Motor neuron (in vitro differentiated cells): ENCODE data around the gene C4A. TPM values are rescaled to one million over a fixed set of nuclear protein-coding genes. Genes with fewer than 3 reads are reported as not detected.
A peak's percentile ranks its signal among the peaks of the same experiment; 100 is the strongest.
"Not testable (repeated sequence)": the region's sequence is repeated elsewhere in the genome, so short reads cannot be mapped to it uniquely, and the experiment has no call there.

Experiments used
- ATAC-seq, 8 experiments: fragments of 200-7000 bp; cut with Tn5 transposase; replicated peaks in 6 of 8; 2 replicates each; pipeline ENCODE4 v1.8.0; 2021; ENCODE audit warnings: mild to moderate bottlenecking in 8 of 8, moderate library complexity in 8 of 8
- H3K27ac ChIP-seq, 2 donors: fragments of 250-450 bp; sonication (Bioruptor Pico); 2 replicates each; pipeline ENCODE4 v1.9.0; 2021; ENCODE audit warnings: antibody characterized with exemption in 2 of 2, mild to moderate bottlenecking in 2 of 2, moderate library complexity in 1 of 2
- H3K4me1 ChIP-seq, 2 donors: fragments of 250-450 bp; sonication (Bioruptor Pico); replicated peaks in 1 of 2; 2 replicates each; pipeline ENCODE4 v1.6.1; 2021; ENCODE audit warnings: antibody characterized with exemption in 2 of 2, mild to moderate bottlenecking in 2 of 2, moderate library complexity in 1 of 2
- H3K4me3 ChIP-seq, 5 donors: fragments of 250-450 bp; sonication (Bioruptor Pico); 2 replicates each; pipeline ENCODE4 v1.9.0; 2021; ENCODE audit warnings: antibody characterized with exemption in 5 of 5, mild to moderate bottlenecking in 5 of 5, moderate library complexity in 4 of 5
- WGBS, 10 experiments: fragments of 450-650 bp; shearing (Covaris generic); methylation state at CpG; one replicate each; pipeline ENCODE4 v1.0.0; 2022; 5-methylcytosine and 5-hydroxymethylcytosine counted together
- in situ Hi-C, 9 experiments: fragments of 400-800 bp; cut with MboI; loops; one replicate each; pipeline ENCODE4 v1.15.0; 2021; ENCODE audit warnings: low sequenced_read_pairs in 9 of 9, low pct_unique_long_range_greater_than_20kb in 2 of 9; ENCODE audit not compliant: unreplicated experiment in 9 of 9
- total RNA-seq, 8 experiments: library from RNA; unstranded; fragments of 300-600 nt; gene quantifications; 2 replicates each; pipeline versions ENCODE4 v1.2.3 to v1.2.4, GENCODE V29; 2022

C4A gene
- total RNA-seq, 8 experiments from 2014 or later = 3.1 to 631 (median 17.1) TPM

DNA sequence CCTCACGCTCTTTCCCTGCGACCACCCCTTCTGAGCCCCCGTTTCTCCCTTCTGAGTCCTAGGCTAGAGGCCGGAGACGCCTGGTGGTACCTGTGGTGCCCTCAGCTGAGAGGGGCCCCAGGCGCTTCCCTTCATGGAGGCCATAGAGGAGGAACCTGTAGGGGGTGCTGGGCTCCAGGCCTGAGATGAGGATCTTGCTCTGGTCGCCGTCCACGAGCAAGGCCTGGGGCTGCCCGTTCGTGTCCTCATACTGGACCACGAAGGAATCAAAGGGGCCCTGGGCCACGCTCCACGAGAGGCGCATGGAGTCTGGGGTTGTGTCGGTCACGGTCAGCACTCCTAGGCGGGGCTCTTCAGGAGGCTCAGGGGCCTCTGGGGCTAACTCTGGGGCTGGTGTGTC is 63.1 kb downstream of the C4A start:
- peaks cover 11 to 27% of the 10 kb centered on the region in 2 donors for H3K4me1 ChIP-seq
- H3K4me3 ChIP-seq, ATAC-seq, in situ Hi-C loops, H3K27ac ChIP-seq: not testable (repeated sequence)
- WGBS, 10 experiments = no CpG with 5 or more reads among the region's 18 CpGs

DNA sequence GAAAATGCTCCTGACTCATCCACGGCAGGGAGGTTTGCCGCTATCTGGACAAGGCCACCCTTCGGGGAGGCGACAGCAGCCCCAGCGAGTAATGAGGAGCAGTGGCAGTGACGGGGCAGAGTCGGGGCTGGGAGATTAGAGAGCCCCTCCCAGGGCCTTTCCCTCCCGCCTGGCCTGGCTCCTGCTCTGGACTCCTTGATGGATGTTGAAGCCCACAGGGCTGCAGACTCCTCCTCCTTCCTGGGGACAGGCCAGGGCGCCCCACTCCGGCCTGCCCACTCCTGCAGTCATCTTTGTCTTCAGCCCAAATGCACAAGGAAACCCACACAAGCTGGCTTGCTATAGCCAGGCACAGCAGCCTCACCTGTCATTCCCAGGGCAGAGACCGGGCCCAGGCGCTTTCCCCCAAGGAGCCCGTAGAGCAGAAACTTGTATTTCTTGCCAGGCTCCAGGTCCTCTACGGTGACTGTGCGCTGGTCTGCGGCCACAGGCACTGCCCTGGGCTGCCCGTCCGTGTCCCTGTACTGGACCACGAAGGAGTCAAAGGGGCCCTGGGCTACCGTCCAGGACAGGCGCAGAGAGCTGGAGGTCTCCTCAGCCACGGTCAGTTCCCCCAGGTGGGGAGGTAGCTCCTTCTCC is 64.1 kb downstream of the C4A start:
- peak in 7 of 8 experiments; percentile 6 to 85 (median 68) for ATAC-seq
- Histone ChIP-seq H3K4me1 (peaks cover 11 to 27% of the 10 kb centered on the region in 2 donors), H3K27ac (peak overlapping the region in 1 of 2 donors; percentile 70), H3K4me3 (no peak overlapping the region)
- in situ Hi-C loops = no loop called here
- WGBS, 10 experiments = 60 to 89% (median 88%) methylated on average over 4 to 10 of the region's 22 CpGs; no CpG with 5 or more reads in 7 of the 10 experiments

DNA sequence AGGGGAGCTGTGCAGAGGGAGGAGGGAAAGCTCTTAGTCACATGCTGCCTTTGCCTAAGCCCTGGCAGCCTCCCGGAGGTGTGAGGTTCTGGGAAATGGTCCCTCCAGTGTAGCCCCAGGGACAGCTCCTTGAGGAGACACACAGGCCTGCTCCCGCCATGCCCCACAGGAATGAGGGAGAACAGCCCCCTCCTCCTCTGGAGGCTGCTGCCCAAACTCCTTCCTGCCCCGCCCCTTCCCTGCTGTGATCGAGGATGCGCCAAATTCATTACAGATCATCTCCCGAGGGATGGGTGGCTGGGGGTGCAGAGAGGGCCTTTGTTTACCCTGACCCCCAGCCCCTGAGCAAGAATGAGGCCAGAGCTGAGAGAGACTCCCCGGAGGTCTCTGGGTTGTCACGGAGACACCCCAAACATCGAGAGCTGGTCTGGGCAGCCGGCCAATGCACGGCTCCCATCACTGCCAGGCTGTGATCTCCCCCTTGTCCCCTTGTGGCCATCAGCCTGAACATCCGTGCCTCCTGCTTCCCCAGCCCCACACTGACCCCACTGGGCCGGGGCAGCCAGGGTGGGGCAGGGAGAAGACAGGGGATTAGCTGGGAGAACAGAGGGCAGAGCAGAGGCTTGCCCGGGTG is 64.7 kb downstream of the C4A start:
- Histone ChIP-seq H3K4me1 (peaks cover 11 to 27% of the 10 kb centered on the region in 2 donors), H3K27ac (peak overlapping the region in 1 of 2 donors; percentile 70), H3K4me3 (no peak overlapping the region)
- in situ Hi-C loops = no loop called here
- 0 to 50% (median 33%) methylated on average over 1 to 2 of the region's 14 CpGs; no CpG with 5 or more reads in 7 of the 10 experiments for WGBS, 10 experiments
- peak; percentile 34 to 68 (median 52) for ATAC-seq

DNA sequence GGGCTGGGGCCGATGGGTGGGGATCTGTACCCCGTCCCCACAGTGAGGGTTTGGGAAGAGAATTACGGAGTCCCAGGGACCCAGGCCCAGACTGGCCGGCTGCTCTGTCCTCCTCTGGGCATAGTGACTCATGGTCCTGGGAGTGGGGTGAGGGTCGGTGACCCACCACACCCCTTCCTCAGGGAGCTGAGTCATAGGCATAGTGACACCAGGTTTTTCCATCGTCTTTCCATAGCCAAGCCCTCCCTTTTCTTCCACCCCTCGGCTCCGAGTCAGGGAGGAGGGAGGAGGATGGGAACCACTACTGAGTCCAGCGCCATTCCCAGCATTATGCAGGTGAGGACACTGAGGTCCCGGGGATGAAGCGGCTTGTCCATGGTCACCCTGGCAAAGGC is 65.2 kb downstream of the C4A start:
- H3K4me1 ChIP-seq = peaks cover 11 to 27% of the 10 kb centered on the region in 2 donors
- in situ Hi-C loops = no loop called here
- 0 to 90% (median 80%) methylated on average over 1 to 3 of the region's 11 CpGs; no CpG with 5 or more reads in 7 of the 10 experiments for WGBS, 10 experiments
- H3K4me3 ChIP-seq = no peak overlapping the region
- peak overlapping the region in 1 of 2 donors; percentile 57 for H3K27ac ChIP-seq
- ATAC-seq = peak in 7 of 8 experiments; percentile 25 to 67 (median 48)

DNA sequence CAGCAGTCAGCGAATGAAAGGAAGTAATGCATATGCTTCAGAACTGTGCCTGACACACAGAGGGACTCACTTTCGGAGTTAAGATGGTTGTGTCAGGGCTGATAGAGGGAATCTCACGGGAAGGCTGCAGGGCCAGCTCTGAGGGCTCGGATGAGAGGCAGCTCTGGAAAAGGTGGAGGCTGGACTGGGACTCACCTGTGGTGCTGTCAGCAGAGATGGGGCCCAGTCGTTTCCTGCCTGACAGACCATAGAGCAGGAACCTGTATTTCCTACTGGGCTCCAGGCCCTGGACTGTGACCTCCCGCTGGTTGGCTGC is 65.6 kb downstream of the C4A start:
- H3K4me3 ChIP-seq = no peak overlapping the region
- peak in 1 of 8 experiments; percentile 1 for ATAC-seq
- H3K4me1 ChIP-seq = peaks cover 11 to 27% of the 10 kb centered on the region in 2 donors
- in situ Hi-C loops = no loop called here
- 80 to 100% (median 87%) methylated on average over 1 to 4 of the region's 6 CpGs; no CpG with 5 or more reads in 5 of the 10 experiments for WGBS, 10 experiments
- H3K27ac ChIP-seq = peak overlapping the region in 1 of 2 donors; percentile 57

DNA sequence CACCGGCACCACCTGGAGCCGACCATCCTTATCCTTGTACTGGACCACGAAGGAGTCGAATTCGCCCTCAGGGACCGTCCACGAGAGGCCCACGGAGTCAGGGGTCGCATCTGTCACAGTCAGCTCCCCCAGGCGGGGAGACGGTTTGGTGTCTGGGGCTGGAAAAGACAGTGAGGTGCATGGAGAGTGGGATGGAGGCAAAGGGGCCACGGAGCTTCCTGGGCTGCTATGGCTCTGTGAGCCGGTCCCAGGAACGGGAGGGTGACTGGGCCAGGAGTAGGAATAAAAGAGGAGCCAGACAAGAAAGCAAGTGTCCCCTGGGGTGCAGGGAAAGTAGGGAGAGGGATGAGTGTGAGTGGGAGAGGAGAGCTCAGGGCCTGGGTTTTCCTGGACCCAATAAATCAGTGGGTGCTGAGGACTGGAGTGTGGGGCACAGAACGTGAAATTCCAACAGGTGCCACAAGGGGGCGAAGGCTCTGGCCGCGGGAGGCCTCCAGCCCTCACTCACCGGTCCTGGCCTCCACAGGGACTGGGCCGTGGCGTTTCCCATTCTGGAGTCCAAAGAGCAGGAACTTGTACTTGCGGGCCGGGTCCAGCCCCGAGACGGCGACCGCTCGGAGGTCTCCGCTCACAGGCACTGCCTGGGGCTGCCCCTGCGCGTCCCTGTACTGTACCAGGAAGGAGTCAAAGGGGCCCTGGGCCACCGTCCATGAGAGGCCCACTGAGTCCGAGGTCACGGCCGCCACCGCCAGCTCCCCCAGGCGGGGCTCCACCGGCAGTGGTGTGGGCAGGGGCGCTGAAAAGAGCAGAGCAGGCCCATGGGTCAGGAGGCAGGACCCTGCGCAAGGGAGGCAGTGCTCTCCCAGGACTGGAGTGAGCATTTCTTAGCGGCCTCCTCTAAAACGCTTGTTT is 66.3 kb downstream of the C4A start:
- in situ Hi-C loops = no loop called here
- no peak overlapping the region for H3K4me3 ChIP-seq
- ATAC-seq = peak in 5 of 8 experiments; percentile 7 to 85 (median 14)
- peak overlapping the region in 1 of 2 donors; percentile 57 for H3K27ac ChIP-seq
- peaks cover 11 to 27% of the 10 kb centered on the region in 2 donors for H3K4me1 ChIP-seq
- 67 to 100% (median 75%) methylated on average over 1 to 8 of the region's 42 CpGs; no CpG with 5 or more reads in 4 of the 10 experiments for WGBS, 10 experiments

DNA sequence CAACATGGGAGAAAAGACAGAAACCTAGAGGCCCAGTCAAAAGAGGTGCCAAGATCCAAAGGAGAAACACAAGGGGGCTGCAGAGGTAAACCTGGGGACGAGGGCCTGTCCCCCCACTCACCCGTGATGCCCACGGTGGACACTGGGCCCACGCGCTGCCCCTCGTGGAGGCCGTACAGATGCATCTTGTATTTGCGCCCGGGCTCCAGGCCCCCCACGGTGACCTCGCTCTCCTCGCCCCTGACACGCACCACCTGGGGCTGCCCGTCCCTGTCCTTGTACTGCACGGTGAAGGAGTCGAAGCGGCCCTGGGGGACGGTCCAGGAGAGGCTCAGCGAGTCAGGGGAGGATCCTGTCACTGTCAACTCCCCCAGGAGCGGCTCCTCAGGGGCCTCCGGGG is 67.3 kb downstream of the C4A start:
- ATAC-seq, H3K4me3 ChIP-seq, H3K27ac ChIP-seq, in situ Hi-C loops: not testable (repeated sequence)
- H3K4me1 ChIP-seq = peaks cover 11 to 27% of the 10 kb centered on the region in 2 donors
- WGBS, 10 experiments = 80% methylated on average over 2 of the region's 21 CpGs; no CpG with 5 or more reads in 9 of the 10 experiments

DNA sequence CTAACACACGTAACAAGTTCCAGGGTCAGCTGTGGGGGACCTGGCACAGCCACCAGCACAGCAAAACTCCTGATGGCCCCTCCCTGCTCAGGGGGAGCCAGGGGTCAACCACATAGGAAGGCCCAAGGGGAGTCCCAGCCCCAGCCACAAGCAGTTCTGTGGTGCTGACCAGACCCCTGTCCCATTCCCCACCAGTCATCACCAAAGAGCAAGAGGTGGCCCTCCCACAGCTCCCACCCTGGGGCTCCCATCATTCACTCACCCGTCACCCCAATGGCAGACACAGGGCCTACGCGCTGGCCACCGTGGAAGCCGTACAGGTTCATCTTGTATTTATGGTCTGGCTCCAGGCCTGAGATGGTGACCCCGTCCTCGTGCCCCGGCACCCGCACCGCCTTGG is 67.9 kb downstream of the C4A start:
- 100% methylated on average over 2 of the region's 11 CpGs; no CpG with 5 or more reads in 9 of the 10 experiments for WGBS, 10 experiments
- H3K27ac ChIP-seq, ATAC-seq, in situ Hi-C loops, H3K4me3 ChIP-seq: not testable (repeated sequence)
- peaks cover 11 to 27% of the 10 kb centered on the region in 2 donors for H3K4me1 ChIP-seq

DNA sequence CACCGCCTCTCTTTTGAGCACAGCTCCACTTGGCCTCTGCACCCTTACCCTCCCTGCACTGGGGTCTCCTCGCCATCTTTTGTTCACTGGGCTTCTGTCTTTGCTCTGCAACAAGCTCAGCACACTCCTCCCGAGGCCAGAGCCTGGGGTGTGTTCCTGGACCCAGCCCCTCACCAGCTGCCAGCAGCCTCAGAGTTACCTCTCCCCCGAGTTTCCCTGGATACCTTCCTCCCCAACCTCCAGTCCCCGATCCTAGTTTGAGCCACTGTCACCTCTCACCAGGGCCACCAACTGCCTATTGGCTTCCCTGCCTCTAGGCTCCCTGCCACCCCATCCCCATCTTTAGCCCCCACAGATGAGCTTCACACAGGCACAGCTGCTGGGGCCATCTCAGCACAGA is 68.7 kb downstream of the C4A start:
- 0 to 67% (median 0%) methylated on average over 1 of the region's 5 CpGs; no CpG with 5 or more reads in 7 of the 10 experiments for WGBS, 10 experiments
- in situ Hi-C loops = no loop called here
- ATAC-seq = no peak
- H3K4me1 ChIP-seq = peaks cover 11 to 27% of the 10 kb centered on the region in 2 donors
- H3K27ac ChIP-seq = no peak overlapping the region
- no peak overlapping the region for H3K4me3 ChIP-seq

Other genes with a start within 250 kb of the C4A start
- gene CLIC1, start 245.5 kb upstream of the C4A start, total RNA-seq = 100 to 1,000 TPM in 5 of 8 experiments, 10 to 100 TPM in 3; 73.5 to 627 (median 176) TPM
- 10 to 100 TPM in 5 of 8 experiments, 1 to 10 TPM in 3; 3.8 to 65.3 (median 11.3) TPM for gene MSH5, start 242.1 kb upstream of the C4A start, total RNA-seq
- 1 to 10 TPM in 7 of 8 experiments, under 1 TPM in 1; 0.87 to 8.0 (median 2.7) TPM for gene SAPCD1, start 219.4 kb upstream of the C4A start, total RNA-seq
- 1 to 10 TPM in 6 of 8 experiments, under 1 TPM in 2; 0.63 to 2.9 (median 1.4) TPM for gene VWA7, start 204.7 kb upstream of the C4A start, total RNA-seq
- gene VARS1, start 186.3 kb upstream of the C4A start, total RNA-seq = 100 to 1,000 TPM in 2 of 8 experiments, 10 to 100 TPM in 6; 26.4 to 135 (median 52.7) TPM
- gene LSM2, start 175.1 kb upstream of the C4A start, total RNA-seq = 10 to 100 TPM; 34.8 to 79.8 (median 47.1) TPM
- 1 to 10 TPM; 1.0 to 4.3 (median 3.1) TPM for gene HSPA1L, start 166.8 kb upstream of the C4A start, total RNA-seq
- gene HSPA1A, start 166.5 kb upstream of the C4A start, total RNA-seq = 100 to 1,000 TPM in 2 of 8 experiments, 10 to 100 TPM in 6; 29.3 to 514 (median 92.4) TPM
- 100 to 1,000 TPM in 6 of 8 experiments, 10 to 100 TPM in 2; 68.6 to 489 (median 130) TPM for gene HSPA1B, start 154.3 kb upstream of the C4A start, total RNA-seq
- 100 to 1,000 TPM in 1 of 8 experiments, 10 to 100 TPM in 7; 22.8 to 106 (median 36.2) TPM for gene NEU1, start 119.2 kb upstream of the C4A start, total RNA-seq
- gene SLC44A4, start 103.1 kb upstream of the C4A start, total RNA-seq = 1 to 10 TPM in 2 of 8 experiments, under 1 TPM in 5, not detected in 1; 0.07 to 1.0 (median 0.41) TPM
- gene EHMT2, start 84.4 kb upstream of the C4A start, total RNA-seq = 100 to 1,000 TPM in 1 of 8 experiments, 10 to 100 TPM in 7; 19.9 to 112 (median 60.3) TPM
- 10 to 100 TPM in 6 of 8 experiments, 1 to 10 TPM in 2; 1.9 to 34.9 (median 15.9) TPM for gene ZBTB12, start 80.0 kb upstream of the C4A start, total RNA-seq
- gene C2, start 54.3 kb upstream of the C4A start, total RNA-seq = 10 to 100 TPM in 1 of 8 experiments, 1 to 10 TPM in 6, under 1 TPM in 1; 0.67 to 55.1 (median 1.8) TPM
- 100 to 1,000 TPM in 1 of 8 experiments, 10 to 100 TPM in 3, 1 to 10 TPM in 4; 2.3 to 300 (median 12.7) TPM for gene CFB, start 36.0 kb upstream of the C4A start, total RNA-seq
- gene NELFE, start 23.1 kb upstream of the C4A start, total RNA-seq = 10 to 100 TPM; 50.3 to 91.1 (median 72.3) TPM
- 10 to 100 TPM; 30.6 to 68.4 (median 52.9) TPM for gene SKIC2, start 22.9 kb upstream of the C4A start, total RNA-seq
- 10 to 100 TPM; 15.3 to 26.9 (median 22.9) TPM for gene DXO, start 9.9 kb upstream of the C4A start, total RNA-seq
- gene C4B, start 32.7 kb downstream of the C4A start, total RNA-seq = 100 to 1,000 TPM in 1 of 8 experiments, 10 to 100 TPM in 4, 1 to 10 TPM in 3; 2.5 to 575 (median 14.2) TPM
- gene CYP21A2, start 56.4 kb downstream of the C4A start, total RNA-seq = 1 to 10 TPM in 2 of 8 experiments, under 1 TPM in 6; 0.16 to 8.7 (median 0.77) TPM
- gene TNXB, start 127.3 kb downstream of the C4A start, total RNA-seq = 10 to 100 TPM in 2 of 8 experiments, 1 to 10 TPM in 5, under 1 TPM in 1; 0.81 to 84.8 (median 3.1) TPM
- gene ATF6B, start 146.2 kb downstream of the C4A start, total RNA-seq = 10 to 100 TPM; 25.6 to 59.0 (median 45.1) TPM
- 10 to 100 TPM in 1 of 8 experiments, 1 to 10 TPM in 7; 4.4 to 11.9 (median 6.4) TPM for gene FKBPL, start 148.2 kb downstream of the C4A start, total RNA-seq
- gene PRRT1, start 169.9 kb downstream of the C4A start, total RNA-seq = 1 to 10 TPM in 4 of 8 experiments, under 1 TPM in 4; 0.50 to 2.9 (median 1.1) TPM
- gene PPT2, start 172.1 kb downstream of the C4A start, total RNA-seq = 10 to 100 TPM; 18.9 to 41.5 (median 30.9) TPM
- gene EGFL8, start 182.5 kb downstream of the C4A start, total RNA-seq = 10 to 100 TPM in 4 of 8 experiments, 1 to 10 TPM in 4; 5.6 to 23.9 (median 9.9) TPM
- gene AGPAT1, start 194.0 kb downstream of the C4A start, total RNA-seq = 10 to 100 TPM; 44.5 to 84.4 (median 67.4) TPM
- 100 to 1,000 TPM in 4 of 8 experiments, 10 to 100 TPM in 4; 40.1 to 152 (median 98.5) TPM for gene RNF5, start 196.3 kb downstream of the C4A start, total RNA-seq
- 10 to 100 TPM in 1 of 8 experiments, 1 to 10 TPM in 7; 1.4 to 11.8 (median 5.3) TPM for gene AGER, start 202.2 kb downstream of the C4A start, total RNA-seq
- gene PBX2, start 208.1 kb downstream of the C4A start, total RNA-seq = 10 to 100 TPM; 25.9 to 78.8 (median 48.0) TPM
- 1 to 10 TPM in 7 of 8 experiments, under 1 TPM in 1; 0.60 to 7.7 (median 1.4) TPM for gene GPSM3, start 210.6 kb downstream of the C4A start, total RNA-seq
- gene NOTCH4, start 242.0 kb downstream of the C4A start, total RNA-seq = 1 to 10 TPM; 1.3 to 6.7 (median 4.5) TPM